GM12878 (cell line): ENCODE data around the gene MED19. TPM values are rescaled to one million over a fixed set of nuclear protein-coding genes. Genes with fewer than 3 reads are reported as not detected.

Source experiments
- ATAC-seq: fragments of 200-7000 bp; cut with Tn5 transposase; 3 replicates; pipeline ENCODE4 v1.9.1; 2020; ENCODE audit warnings: mild to moderate bottlenecking, moderate library complexity
- BruUV-seq: library from RNA; stranded (reverse); fragments of 400-500 nt; replicated peaks from 2 replicates; lab custom pipeline; 2021; lab: Mats Ljungman, UMichigan
- CTCF ChIA-PET: fragments of 300-600 bp; sonication (Branson Sonifier 250); formaldehyde crosslinking; extraction: SDS; loops from one replicate; lab custom pipeline; 2021; ENCODE audit warnings: inconsistent platforms; lab: Yijun Ruan, JAX
- POLR2A ChIA-PET: fragments of 350-600 bp; formaldehyde crosslinking; extraction: SDS; loops from one replicate; lab custom pipeline; 2021; ENCODE audit warnings: inconsistent platforms; lab: Charles Lee
- RAD21 ChIA-PET: fragments of 300-600 bp; sonication (Branson Sonifier 250); formaldehyde crosslinking; loops from one replicate; lab custom pipeline; 2023; ENCODE audit warnings: antibody characterized with exemption; ENCODE audit not compliant: unreplicated experiment; lab: Charles Lee
- SMC1A ChIA-PET: fragments of 300-600 bp; sonication (Branson Sonifier 250); formaldehyde crosslinking; loops from one replicate; lab custom pipeline; 2023; ENCODE audit not compliant: unreplicated experiment, uncharacterized antibody; lab: Charles Lee
- DNase-seq: peaks from one replicate; pipeline ENCODE4 v3.0.0-alpha.2; 2011; ENCODE audit warnings: low read depth, low spot score
- FAIRE-seq: peaks from 3 replicates; lab custom pipeline; 2011; peaks lifted over from hg19 to GRCh38; lab: Jason Lieb, UNC
- H2AFZ ChIP-seq: 2 replicates; pipeline ENCODE4 v1.6.0; 2011; ENCODE audit warnings: low read depth, low read length, control low read depth; ENCODE audit not compliant: control insufficient read depth
- H3K27ac ChIP-seq: 2 replicates; pipeline ENCODE4 v1.5.1; 2011; ENCODE audit warnings: control low read depth; ENCODE audit not compliant: control insufficient read depth, insufficient read depth
- H3K27me3 ChIP-seq, 2 experiments: replicated peaks in 1 of 2; 2 replicates each; pipeline versions ENCODE4 v1.6.0 to v1.6.1; 2011; ENCODE audit warnings: low read length in 1 of 2; ENCODE audit not compliant: control insufficient read depth in 2 of 2, insufficient read depth in 2 of 2
- H3K36me3 ChIP-seq, 2 experiments: 2 replicates each; pipeline ENCODE4 v1.5.1; 2011; ENCODE audit warnings: low read length in 1 of 2; ENCODE audit not compliant: control insufficient read depth in 2 of 2, insufficient read depth in 2 of 2
- H3K4me1 ChIP-seq: 2 replicates; pipeline ENCODE4 v1.6.1; 2011; ENCODE audit warnings: mild to moderate bottlenecking, low read length, moderate library complexity, mixed read lengths; ENCODE audit not compliant: control insufficient read depth, insufficient read depth
- H3K4me2 ChIP-seq: 2 replicates; pipeline ENCODE4 v1.6.0; 2011; ENCODE audit warnings: control low read depth; ENCODE audit not compliant: control insufficient read depth, insufficient read depth
- H3K4me3 ChIP-seq: fragments of 200-600 bp; sonication (generic); 2 replicates; pipeline ENCODE4 v1.5.1; 2016
- H3K79me2 ChIP-seq: 2 replicates; pipeline ENCODE4 v1.6.0; 2011; ENCODE audit warnings: low read length; ENCODE audit not compliant: control insufficient read depth, insufficient read depth
- H3K9ac ChIP-seq: 2 replicates; pipeline ENCODE4 v1.8.0; 2011; ENCODE audit warnings: low read length, control low read depth, mixed read lengths; ENCODE audit not compliant: control insufficient read depth, insufficient read depth
- H3K9me3 ChIP-seq: replicated peaks from 3 replicates; pipeline ENCODE4 v1.5.1; 2011; ENCODE audit warnings: mild to moderate bottlenecking, low read length; ENCODE audit not compliant: control insufficient read depth, insufficient read depth
- H4K20me1 ChIP-seq: 2 replicates; pipeline ENCODE4 v1.6.0; 2011; ENCODE audit not compliant: control insufficient read depth, insufficient read depth
- ASH2L ChIP-seq: fragments of 300-600, 200-600 bp; sonication (generic); IDR thresholded peaks from 2 replicates; pipeline ENCODE4 v1.6.1; 2017; ENCODE audit warnings: low read depth, mild to moderate bottlenecking, borderline replicate concordance
- FOXK2 ChIP-seq: fragments of 450-650 bp; IDR thresholded peaks from 2 replicates; pipeline ENCODE4 v1.6.1; 2017; ENCODE audit warnings: mild to moderate bottlenecking, moderate library complexity
- MXI1 ChIP-seq: fragments of 150-350 bp; IDR thresholded peaks from 2 replicates; pipeline ENCODE4 v1.6.1; 2011; ENCODE audit warnings: low read depth, mild to moderate bottlenecking, inconsistent platforms, low read length, improper control_type of control experiment
- POU2F2 ChIP-seq: IDR thresholded peaks from 3 replicates; pipeline ENCODE4 v1.6.1; 2011; ENCODE audit warnings: low read depth, mild to moderate bottlenecking, low read length, borderline replicate concordance
- SRF ChIP-seq, 2 experiments: IDR thresholded peaks; 2 replicates each; pipeline ENCODE4 v1.6.1; 2011; ENCODE audit warnings: low read depth in 2 of 2, low read length in 2 of 2, mild to moderate bottlenecking in 1 of 2, moderate library complexity in 1 of 2
- WGBS: methylation state at CpG from one replicate; pipeline ENCODE4 v1.1.6; 2016; ENCODE audit warnings: low lambda C conversion rate; ENCODE audit not compliant: insufficient replicate concordance, insufficient coverage; ENCODE audit errors: missing lambda C conversion rate; 5-methylcytosine and 5-hydroxymethylcytosine counted together
- in situ Hi-C: fragments of 300-500 bp; cut with MboI; formaldehyde crosslinking; loops from 9 replicates; pipeline ENCODE4 v1.14.3; 2018; ENCODE audit warnings: mixed read lengths
- intact Hi-C: fragments of 100-400 bp; cut with micrococcal nuclease; formaldehyde crosslinking; loops from one replicate; pipeline ENCODE4 v1.14.2; 2022; ENCODE audit not compliant: unreplicated experiment
- polyA plus RNA-seq, 11 experiments: library from polyadenylated mRNA; depleted of rRNA in 4 of 11; unstranded in 6 of 11; stranded (reverse) in 5 of 11; fragments of >200 nt; fragmentation: Nextera tagmentation in 4 of 11; fragmentation: Illumina TruSeq in 1 of 11; extraction: Ambion mirVana in 4 of 11; extraction: Trizol in 1 of 11; gene quantifications; 1 replicate in 1 of 11; 2 replicates in 10 of 11; pipeline versions ENCODE4 v1.2.1 to v1.2.3, GENCODE V29; 2011 to 2016; ENCODE audit warnings: inconsistent platforms in 2 of 11, missing spikeins in 2 of 11, low read depth in 1 of 11
- total RNA-seq, 4 experiments: library from RNA; depleted of rRNA in 3 of 4; stranded (reverse); fragments of >200 nt in 3 of 4; fragmentation: Illumina TruSeq in 1 of 4; extraction: Trizol in 1 of 4; gene quantifications; 2 replicates each; pipeline versions ENCODE4 v1.2.1 to v1.2.3, GENCODE V29; 2013 to 2021
- TF ChIP-seq, protein P1 (sequence below): fragments of 450-650 bp; IDR thresholded peaks from 2 replicates; pipeline ENCODE4 v1.6.1; 2016; ENCODE audit warnings: mild to moderate bottlenecking
- TF ChIP-seq, protein P2 (sequence below): fragments of 450-650 bp; IDR thresholded peaks from 2 replicates; pipeline ENCODE4 v1.6.1; 2017; ENCODE audit warnings: antibody characterized with exemption, mild to moderate bottlenecking, moderate library complexity
- TF ChIP-seq, protein P3 (sequence below): fragments of 450-650 bp; IDR thresholded peaks from 2 replicates; pipeline ENCODE4 v1.6.1; 2018; ENCODE audit warnings: borderline replicate concordance, mild to moderate bottlenecking; ENCODE audit not compliant: partially characterized antibody

MED19 gene
- total and polyA plus RNA-seq, 10 of the 15 experiments (the other 5 are each of a cell fraction or from before 2014, with no cell fraction given), result 4.9 to 28.2 (median 17.3) TPM

DNA sequence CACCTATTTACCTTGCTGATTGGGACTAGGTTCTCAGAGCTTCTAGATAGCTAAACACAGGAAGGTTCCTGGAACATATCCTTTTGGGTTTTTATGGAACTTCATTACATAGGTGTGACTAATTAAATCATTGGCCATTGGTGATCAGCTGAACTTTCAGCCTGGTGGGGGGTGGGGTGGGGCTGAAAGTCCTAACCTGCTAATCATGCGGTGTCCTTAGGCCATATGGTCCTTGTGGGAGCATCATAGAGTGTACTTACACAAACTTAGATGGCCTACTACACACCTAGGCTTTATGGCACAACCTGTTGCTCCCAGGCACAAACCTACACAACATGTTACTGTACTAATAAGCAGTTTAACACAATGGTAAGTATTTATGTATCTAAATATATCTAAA, 20.6 kb upstream of the MED19 start:
- in situ Hi-C loops, result no loop called here
- H3K9ac ChIP-seq, result no peak overlapping the region
- TSS peak; percentile 16 for BruUV-seq

DNA sequence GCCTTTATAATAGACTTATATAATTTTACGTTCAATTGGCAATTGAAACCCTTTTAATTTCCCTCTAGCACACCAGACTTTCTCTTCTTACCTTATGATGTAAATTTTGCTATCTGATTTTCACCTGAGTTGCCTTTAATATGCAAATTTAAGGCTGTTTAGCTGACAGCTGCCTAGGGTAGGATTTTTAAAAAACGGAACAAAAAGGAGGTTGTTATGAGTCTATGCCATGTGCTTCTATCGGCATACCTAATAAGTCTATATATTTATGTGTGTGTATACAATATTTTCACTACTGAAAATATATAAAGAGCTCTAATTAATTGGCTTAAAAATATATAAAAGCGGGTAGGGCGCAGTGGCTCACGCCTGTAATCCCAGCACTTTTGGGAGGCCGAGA, 17.5 kb upstream of the MED19 start:
- 0 out of 2 replicates have a peak, but pooled peaks cover 6% of the 10 kb centered on the region for H3K4me1 ChIP-seq
- H2AFZ ChIP-seq, result no peak overlapping the region; the same call in 1 of the 2 replicates
- in situ Hi-C loops (no loop called here), intact Hi-C loops (no loop called here)
- H3K36me3 ChIP-seq, result peaks cover 1 to 3% of the 10 kb centered on the region in 2 experiments; a peak in 2 of 4 replicates
- ChIA-PET RAD21 (interaction anchor here (0.5 to 1.2 kb wide), 3 partner anchors 17 to 71 kb away, joined by 3 to 4 read pairs (median 3); partner anchors contain the start of genes MED19 and TMX2), CTCF (interaction anchor here (0.6 to 2.5 kb wide), 4 partner anchors 15 to 1804 kb away, joined by 4 to 11 read pairs (median 6); partner anchors contain the start of gene CTNND1), SMC1A (interaction anchor here (0.6 to 3.7 kb wide), 5 partner anchors 15 to 71 kb away, joined by 3 to 19 read pairs (median 4); no protein-coding TSS in a partner anchor), POLR2A (interaction anchor here (1.1 kb wide), 1 partner anchor 62 kb away, joined by 3 read pairs; no protein-coding TSS in a partner anchor)
- H3K27ac ChIP-seq, result peak overlapping the region; percentile 6; the same call in 1 of the 2 replicates
- peak; percentile 64 for ATAC-seq
- no peak overlapping the region for H3K4me3 ChIP-seq
- TF ChIP-seq, protein P1, sequence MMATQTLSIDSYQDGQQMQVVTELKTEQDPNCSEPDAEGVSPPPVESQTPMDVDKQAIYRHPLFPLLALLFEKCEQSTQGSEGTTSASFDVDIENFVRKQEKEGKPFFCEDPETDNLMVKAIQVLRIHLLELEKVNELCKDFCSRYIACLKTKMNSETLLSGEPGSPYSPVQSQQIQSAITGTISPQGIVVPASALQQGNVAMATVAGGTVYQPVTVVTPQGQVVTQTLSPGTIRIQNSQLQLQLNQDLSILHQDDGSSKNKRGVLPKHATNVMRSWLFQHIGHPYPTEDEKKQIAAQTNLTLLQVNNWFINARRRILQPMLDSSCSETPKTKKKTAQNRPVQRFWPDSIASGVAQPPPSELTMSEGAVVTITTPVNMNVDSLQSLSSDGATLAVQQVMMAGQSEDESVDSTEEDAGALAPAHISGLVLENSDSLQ, result peak; percentile 31; the same call in 1 of the 2 replicates
- TF ChIP-seq, protein P2, sequence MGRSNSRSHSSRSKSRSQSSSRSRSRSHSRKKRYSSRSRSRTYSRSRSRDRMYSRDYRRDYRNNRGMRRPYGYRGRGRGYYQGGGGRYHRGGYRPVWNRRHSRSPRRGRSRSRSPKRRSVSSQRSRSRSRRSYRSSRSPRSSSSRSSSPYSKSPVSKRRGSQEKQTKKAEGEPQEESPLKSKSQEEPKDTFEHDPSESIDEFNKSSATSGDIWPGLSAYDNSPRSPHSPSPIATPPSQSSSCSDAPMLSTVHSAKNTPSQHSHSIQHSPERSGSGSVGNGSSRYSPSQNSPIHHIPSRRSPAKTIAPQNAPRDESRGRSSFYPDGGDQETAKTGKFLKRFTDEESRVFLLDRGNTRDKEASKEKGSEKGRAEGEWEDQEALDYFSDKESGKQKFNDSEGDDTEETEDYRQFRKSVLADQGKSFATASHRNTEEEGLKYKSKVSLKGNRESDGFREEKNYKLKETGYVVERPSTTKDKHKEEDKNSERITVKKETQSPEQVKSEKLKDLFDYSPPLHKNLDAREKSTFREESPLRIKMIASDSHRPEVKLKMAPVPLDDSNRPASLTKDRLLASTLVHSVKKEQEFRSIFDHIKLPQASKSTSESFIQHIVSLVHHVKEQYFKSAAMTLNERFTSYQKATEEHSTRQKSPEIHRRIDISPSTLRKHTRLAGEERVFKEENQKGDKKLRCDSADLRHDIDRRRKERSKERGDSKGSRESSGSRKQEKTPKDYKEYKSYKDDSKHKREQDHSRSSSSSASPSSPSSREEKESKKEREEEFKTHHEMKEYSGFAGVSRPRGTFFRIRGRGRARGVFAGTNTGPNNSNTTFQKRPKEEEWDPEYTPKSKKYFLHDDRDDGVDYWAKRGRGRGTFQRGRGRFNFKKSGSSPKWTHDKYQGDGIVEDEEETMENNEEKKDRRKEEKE, result no peak
- TF ChIP-seq MXI1, result peak; percentile 21; the same call in 1 of the 2 replicates
- no peak for TF ChIP-seq FOXK2
- 0 out of 3 replicates have a peak, but pooled peaks have one; percentile 24 for TF ChIP-seq POU2F2
- TF ChIP-seq, protein P3, sequence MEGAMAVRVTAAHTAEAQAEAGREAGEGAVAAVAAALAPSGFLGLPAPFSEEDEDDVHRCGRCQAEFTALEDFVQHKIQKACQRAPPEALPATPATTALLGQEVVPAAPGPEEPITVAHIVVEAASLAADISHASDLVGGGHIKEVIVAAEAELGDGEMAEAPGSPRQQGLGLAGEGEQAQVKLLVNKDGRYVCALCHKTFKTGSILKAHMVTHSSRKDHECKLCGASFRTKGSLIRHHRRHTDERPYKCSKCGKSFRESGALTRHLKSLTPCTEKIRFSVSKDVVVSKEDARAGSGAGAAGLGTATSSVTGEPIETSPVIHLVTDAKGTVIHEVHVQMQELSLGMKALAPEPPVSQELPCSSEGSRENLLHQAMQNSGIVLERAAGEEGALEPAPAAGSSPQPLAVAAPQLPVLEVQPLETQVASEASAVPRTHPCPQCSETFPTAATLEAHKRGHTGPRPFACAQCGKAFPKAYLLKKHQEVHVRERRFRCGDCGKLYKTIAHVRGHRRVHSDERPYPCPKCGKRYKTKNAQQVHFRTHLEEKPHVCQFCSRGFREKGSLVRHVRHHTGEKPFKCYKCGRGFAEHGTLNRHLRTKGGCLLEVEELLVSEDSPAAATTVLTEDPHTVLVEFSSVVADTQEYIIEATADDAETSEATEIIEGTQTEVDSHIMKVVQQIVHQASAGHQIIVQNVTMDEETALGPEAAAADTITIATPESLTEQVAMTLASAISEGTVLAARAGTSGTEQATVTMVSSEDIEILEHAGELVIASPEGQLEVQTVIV, result no peak
- no peak for FAIRE-seq
- peak overlapping the region; percentile 35; the same call in 1 of the 2 replicates for H3K9ac ChIP-seq
- peaks cover 41% of the 10 kb centered on the region for H3K79me2 ChIP-seq
- H3K4me2 ChIP-seq, result peak overlapping the region; percentile 55; the same call in 1 of the 2 replicates
- no peaks in the 10 kb centered on the region for H3K27me3 ChIP-seq
- no peaks in the 10 kb centered on the region for H3K9me3 ChIP-seq
- no peaks in the 10 kb centered on the region for H4K20me1 ChIP-seq
- no TSS peak for BruUV-seq
- 2% methylated on average over 7 of the region's 7 CpGs for WGBS
- DNase-seq, result no peak

More for the DNA sequence above, 20.6 kb upstream of the MED19 start:
- Histone ChIP-seq H3K9me3 (no peaks in the 10 kb centered on the region), H3K4me3 (no peak overlapping the region), H3K79me2 (peaks cover 41% of the 10 kb centered on the region), H3K27me3 (no peaks in the 10 kb centered on the region), H4K20me1 (no peaks in the 10 kb centered on the region), H2AFZ (no peak overlapping the region), H3K4me2 (no peak overlapping the region), H3K4me1 (peaks cover 9% of the 10 kb centered on the region; the same call in 1 of the 2 replicates), H3K36me3 (peaks cover 3 to 5% of the 10 kb centered on the region in 2 experiments; a peak in 3 of 4 replicates), H3K27ac (no peak overlapping the region)
- WGBS, result 100% methylated on average over 1 of the region's 1 CpG
- no peak for FAIRE-seq
- TF ChIP-seq ASH2L (no peak), SRF (IDR thresholded peaks at IDR 0.05; ENCODE audit: low read depth in 2 of 2, low read length in 2 of 2) (no peak)
- ChIA-PET RAD21 (interaction anchor here (0.6 kb wide), 1 partner anchor 18 kb away, joined by 3 read pairs; no protein-coding TSS in a partner anchor), CTCF (interaction anchor here (1.2 kb wide), 1 partner anchor 68 kb away, joined by 3 read pairs; no protein-coding TSS in a partner anchor), POLR2A (interaction anchor here (0.6 kb wide), 1 partner anchor 34 kb away, joined by 3 read pairs; no protein-coding TSS in a partner anchor), SMC1A (interaction anchor here (1.0 to 2.1 kb wide), 3 partner anchors 13 to 68 kb away, joined by 3 to 8 read pairs (median 7); no protein-coding TSS in a partner anchor)
- intact Hi-C loops, result no loop called here
- ATAC-seq, result no peak
- no peak for DNase-seq
